ENCODE measurements around the gene PMFBP1.

GRCh38 chr16:72189865-72190371 is 18.0 kb upstream of the PMFBP1 start:
- TF ChIP-seq CTCF (IDR thresholded peaks at IDR 0.05) (no peak), POLR2A (IDR thresholded peaks at IDR 0.05) (no peak), EP300 (IDR thresholded peaks at IDR 0.05) (peak in 1 of 2 donors; percentile 53)

Data from tibial nerve (tissue), 4 donors.